Measurements from ENCODE around the gene NPIPA7. TPM values are rescaled to one million over a fixed set of nuclear protein-coding genes. Genes with fewer than 3 reads are reported as not detected.
"Not testable (repeated sequence)": the region's sequence is repeated elsewhere in the genome, so short reads cannot be mapped to it uniquely, and the experiment has no call there.

Gene NPIPA7
- total RNA-seq, 1 experiment from 2014 or later, result 0.87 TPM

GRCh38 chr16:16365319-16365718 is 13.6 kb upstream of the NPIPA7 start:
- intact Hi-C loops (cut with micrococcal nuclease); H4K20me1 ChIP-seq (ENCODE audit: low read length); POLR2A ChIA-PET (ENCODE audit: unreplicated experiment); CTCF ChIA-PET; H3K9ac ChIP-seq (ENCODE audit: low read length); ATAC-seq; BruUV-seq (replicated peaks); H3K4me1 ChIP-seq (ENCODE audit: insufficient read depth, low read length); H3K9me3 ChIP-seq (ENCODE audit: low read length); H3K4me3 ChIP-seq (ENCODE audit: low read length); H3K9me2 ChIP-seq (replicated peaks; ENCODE audit: low read length); H3K79me2 ChIP-seq (ENCODE audit: low read length); H3K27ac ChIP-seq (ENCODE audit: low read length); DNase-seq; H3K27me3 ChIP-seq (ENCODE audit: low read length); H3K4me2 ChIP-seq (ENCODE audit: low read length); H2AFZ ChIP-seq (ENCODE audit: low read length); H3K36me3 ChIP-seq (ENCODE audit: low read depth, low read length); H3F3A ChIP-seq (ENCODE audit: low read length, unreplicated experiment): not testable (repeated sequence)

GRCh38 chr16:16365851-16366250 is 13.1 kb upstream of the NPIPA7 start:
- H3K79me2 ChIP-seq (ENCODE audit: low read length); BruUV-seq (replicated peaks); intact Hi-C loops (cut with micrococcal nuclease); H3K4me2 ChIP-seq (ENCODE audit: low read length); H2AFZ ChIP-seq (ENCODE audit: low read length); H3K9me3 ChIP-seq (ENCODE audit: low read length); H3K4me1 ChIP-seq (ENCODE audit: insufficient read depth, low read length); H3K9me2 ChIP-seq (replicated peaks; ENCODE audit: low read length); H3K36me3 ChIP-seq (ENCODE audit: low read depth, low read length); H3F3A ChIP-seq (ENCODE audit: low read length, unreplicated experiment); H4K20me1 ChIP-seq (ENCODE audit: low read length); H3K4me3 ChIP-seq (ENCODE audit: low read length); H3K9ac ChIP-seq (ENCODE audit: low read length); POLR2A ChIA-PET (ENCODE audit: unreplicated experiment); CTCF ChIA-PET; H3K27me3 ChIP-seq (ENCODE audit: low read length); DNase-seq; H3K27ac ChIP-seq (ENCODE audit: low read length); ATAC-seq: not testable (repeated sequence)

- POLR2A ChIA-PET (ENCODE audit: unreplicated experiment); ATAC-seq: not testable (repeated sequence)
Measured at GRCh38 chr16:16366552-16367284, 12.2 kb upstream of the NPIPA7 start.

GRCh38 chr16:16367285-16367628 is 11.7 kb upstream of the NPIPA7 start:
- H3K4me1 ChIP-seq (ENCODE audit: insufficient read depth, low read length); ATAC-seq; CTCF ChIA-PET; H3K9ac ChIP-seq (ENCODE audit: low read length); H3K4me3 ChIP-seq (ENCODE audit: low read length); H3K36me3 ChIP-seq (ENCODE audit: low read depth, low read length); H3F3A ChIP-seq (ENCODE audit: low read length, unreplicated experiment); H3K4me2 ChIP-seq (ENCODE audit: low read length); POLR2A ChIA-PET (ENCODE audit: unreplicated experiment); H3K9me2 ChIP-seq (replicated peaks; ENCODE audit: low read length); H4K20me1 ChIP-seq (ENCODE audit: low read length); H3K9me3 ChIP-seq (ENCODE audit: low read length); DNase-seq; BruUV-seq (replicated peaks); intact Hi-C loops (cut with micrococcal nuclease); H3K79me2 ChIP-seq (ENCODE audit: low read length); H2AFZ ChIP-seq (ENCODE audit: low read length); H3K27me3 ChIP-seq (ENCODE audit: low read length); H3K27ac ChIP-seq (ENCODE audit: low read length): not testable (repeated sequence)

More at GRCh38 chr16:16366552-16367284, 12.2 kb upstream of the NPIPA7 start:
- CTCF ChIA-PET; H3F3A ChIP-seq (ENCODE audit: low read length, unreplicated experiment); H2AFZ ChIP-seq (ENCODE audit: low read length); H3K4me1 ChIP-seq (ENCODE audit: insufficient read depth, low read length); H3K4me3 ChIP-seq (ENCODE audit: low read length); H3K9ac ChIP-seq (ENCODE audit: low read length); H3K79me2 ChIP-seq (ENCODE audit: low read length); H3K27ac ChIP-seq (ENCODE audit: low read length); H3K27me3 ChIP-seq (ENCODE audit: low read length); H3K4me2 ChIP-seq (ENCODE audit: low read length); H3K9me3 ChIP-seq (ENCODE audit: low read length); H3K36me3 ChIP-seq (ENCODE audit: low read depth, low read length); DNase-seq; H4K20me1 ChIP-seq (ENCODE audit: low read length); BruUV-seq (replicated peaks); intact Hi-C loops (cut with micrococcal nuclease); H3K9me2 ChIP-seq (replicated peaks; ENCODE audit: low read length): not testable (repeated sequence)

GRCh38 chr16:16369081-16369856 is 9.7 kb upstream of the NPIPA7 start:
- H3K79me2 ChIP-seq (ENCODE audit: low read length); DNase-seq; ATAC-seq; H3K9me2 ChIP-seq (replicated peaks; ENCODE audit: low read length); H2AFZ ChIP-seq (ENCODE audit: low read length); POLR2A ChIA-PET (ENCODE audit: unreplicated experiment); H3K4me1 ChIP-seq (ENCODE audit: insufficient read depth, low read length); H3F3A ChIP-seq (ENCODE audit: low read length, unreplicated experiment); H3K4me2 ChIP-seq (ENCODE audit: low read length); H3K27ac ChIP-seq (ENCODE audit: low read length); H3K9ac ChIP-seq (ENCODE audit: low read length); H3K9me3 ChIP-seq (ENCODE audit: low read length); H3K27me3 ChIP-seq (ENCODE audit: low read length); BruUV-seq (replicated peaks); H3K36me3 ChIP-seq (ENCODE audit: low read depth, low read length); H4K20me1 ChIP-seq (ENCODE audit: low read length); intact Hi-C loops (cut with micrococcal nuclease); CTCF ChIA-PET; H3K4me3 ChIP-seq (ENCODE audit: low read length): not testable (repeated sequence)

- H4K20me1 ChIP-seq (ENCODE audit: low read length); H3K4me3 ChIP-seq (ENCODE audit: low read length); H3K9me3 ChIP-seq (ENCODE audit: low read length); ATAC-seq; intact Hi-C loops (cut with micrococcal nuclease); POLR2A ChIA-PET (ENCODE audit: unreplicated experiment); H3K36me3 ChIP-seq (ENCODE audit: low read depth, low read length); H3K4me1 ChIP-seq (ENCODE audit: insufficient read depth, low read length); H3K79me2 ChIP-seq (ENCODE audit: low read length); DNase-seq; H2AFZ ChIP-seq (ENCODE audit: low read length); H3K4me2 ChIP-seq (ENCODE audit: low read length); H3K27ac ChIP-seq (ENCODE audit: low read length); BruUV-seq (replicated peaks); H3K9me2 ChIP-seq (replicated peaks; ENCODE audit: low read length); CTCF ChIA-PET; H3F3A ChIP-seq (ENCODE audit: low read length, unreplicated experiment); H3K9ac ChIP-seq (ENCODE audit: low read length); H3K27me3 ChIP-seq (ENCODE audit: low read length): not testable (repeated sequence)
Measured at GRCh38 chr16:16371136-16371735, 7.7 kb upstream of the NPIPA7 start.

All from PC-3 (cell line).